WTC11 (cell line): ENCODE results near the gene LIMCH1.

Source experiments
- CTCF ChIP-seq: fragments of 200-600 bp; IDR thresholded peaks from 2 replicates; pipeline ENCODE4 v1.8.0; 2022; ENCODE audit warnings: antibody characterized with exemption
- ELF4 ChIP-seq: sonication (generic); formaldehyde crosslinking; IDR thresholded peaks from 2 replicates; pipeline ENCODE4 v1.8.1; 2022; ENCODE audit warnings: low read depth, mild to moderate bottlenecking, moderate library complexity, missing genetic modification reagents
- KAT7 ChIP-seq: sonication (generic); formaldehyde crosslinking; IDR thresholded peaks from 2 replicates; pipeline ENCODE4 v1.8.1; 2023; ENCODE audit warnings: missing genetic modification reagents, mild to moderate bottlenecking, borderline replicate concordance
- NFE2L1 ChIP-seq: sonication (generic); formaldehyde crosslinking; IDR thresholded peaks from 2 replicates; pipeline ENCODE4 v1.8.1; 2023; ENCODE audit warnings: missing genetic modification reagents
- SMAD3 ChIP-seq: sonication (generic); formaldehyde crosslinking; IDR thresholded peaks from 2 replicates; pipeline ENCODE4 v1.8.0; 2022; ENCODE audit warnings: missing genetic modification reagents, mild to moderate bottlenecking, borderline replicate concordance
- TCF7 ChIP-seq: sonication (generic); formaldehyde crosslinking; IDR thresholded peaks from 2 replicates; pipeline ENCODE4 v1.8.0; 2022; ENCODE audit warnings: mild to moderate bottlenecking, low read depth, missing genetic modification reagents, moderate library complexity
- TF ChIP-seq, protein P1 (sequence below): sonication (generic); formaldehyde crosslinking; conservative IDR thresholded peaks from 2 replicates; pipeline ENCODE4 v1.8.1; 2022; ENCODE audit warnings: mild to moderate bottlenecking, missing genetic modification reagents
- TF ChIP-seq, protein P2 (sequence below): sonication (generic); formaldehyde crosslinking; IDR thresholded peaks from 2 replicates; pipeline ENCODE4 v1.8.0; 2023; ENCODE audit warnings: missing genetic modification reagents

GRCh38 chr4:41712425-41712824 lies 174.5 kb downstream of the LIMCH1 start:
- TF ChIP-seq SMAD3 (no peak), KAT7 (CRISPR knock-in tag) (no peak), CTCF (no peak), TCF7 (CRISPR knock-in tag) (no peak), ELF4 (CRISPR knock-in tag) (no peak), NFE2L1 (CRISPR knock-in tag) (no peak)
- TF ChIP-seq, protein P1, sequence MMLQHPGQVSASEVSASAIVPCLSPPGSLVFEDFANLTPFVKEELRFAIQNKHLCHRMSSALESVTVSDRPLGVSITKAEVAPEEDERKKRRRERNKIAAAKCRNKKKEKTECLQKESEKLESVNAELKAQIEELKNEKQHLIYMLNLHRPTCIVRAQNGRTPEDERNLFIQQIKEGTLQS (CRISPR knock-in tag), result no peak
- TF ChIP-seq, protein P2, sequence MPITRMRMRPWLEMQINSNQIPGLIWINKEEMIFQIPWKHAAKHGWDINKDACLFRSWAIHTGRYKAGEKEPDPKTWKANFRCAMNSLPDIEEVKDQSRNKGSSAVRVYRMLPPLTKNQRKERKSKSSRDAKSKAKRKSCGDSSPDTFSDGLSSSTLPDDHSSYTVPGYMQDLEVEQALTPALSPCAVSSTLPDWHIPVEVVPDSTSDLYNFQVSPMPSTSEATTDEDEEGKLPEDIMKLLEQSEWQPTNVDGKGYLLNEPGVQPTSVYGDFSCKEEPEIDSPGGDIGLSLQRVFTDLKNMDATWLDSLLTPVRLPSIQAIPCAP (CRISPR knock-in tag), result no peak
